Measurements from ENCODE around the gene IRF2.
"Not testable (repeated sequence)": the region's sequence is repeated elsewhere in the genome, so short reads cannot be mapped to it uniquely, and the experiment has no call there.

The IRF2 gene

DNA sequence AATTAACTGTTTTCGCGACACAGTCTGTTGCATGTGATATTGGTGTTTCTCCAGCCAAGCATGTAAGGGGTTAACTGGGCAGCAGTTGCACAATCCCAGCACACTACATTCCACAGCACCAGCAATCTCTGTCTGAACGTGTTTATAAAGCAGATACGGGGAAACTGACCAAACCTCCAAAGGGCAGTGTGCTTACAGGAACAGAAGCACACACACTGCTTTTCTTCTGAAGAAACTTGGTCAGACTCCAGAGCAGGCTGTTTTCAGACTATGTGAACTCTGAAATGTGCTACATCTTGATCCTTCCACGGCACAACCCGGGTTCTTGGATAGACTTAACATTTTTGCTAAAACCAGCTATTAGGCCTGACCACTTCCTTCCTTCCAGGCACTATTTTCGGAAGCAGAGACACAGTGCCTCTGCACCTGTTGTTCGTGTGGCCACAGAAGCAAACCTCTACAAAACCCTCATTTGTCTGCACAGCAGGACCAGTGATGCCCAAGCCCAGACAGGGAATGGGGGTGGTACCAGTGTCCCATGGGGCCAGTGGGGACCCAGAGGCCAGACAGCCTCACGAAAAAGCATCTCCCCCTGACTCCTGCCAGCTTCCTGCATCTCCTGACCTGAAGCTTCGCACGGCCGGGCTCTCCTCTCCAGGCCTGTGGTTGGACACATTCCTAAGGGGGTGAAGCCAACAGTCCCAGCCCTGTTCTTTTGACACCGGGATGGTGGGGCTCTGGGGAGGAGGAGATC is 90.1 kb downstream of the IRF2 start:
- TF ChIP-seq, protein P1, sequence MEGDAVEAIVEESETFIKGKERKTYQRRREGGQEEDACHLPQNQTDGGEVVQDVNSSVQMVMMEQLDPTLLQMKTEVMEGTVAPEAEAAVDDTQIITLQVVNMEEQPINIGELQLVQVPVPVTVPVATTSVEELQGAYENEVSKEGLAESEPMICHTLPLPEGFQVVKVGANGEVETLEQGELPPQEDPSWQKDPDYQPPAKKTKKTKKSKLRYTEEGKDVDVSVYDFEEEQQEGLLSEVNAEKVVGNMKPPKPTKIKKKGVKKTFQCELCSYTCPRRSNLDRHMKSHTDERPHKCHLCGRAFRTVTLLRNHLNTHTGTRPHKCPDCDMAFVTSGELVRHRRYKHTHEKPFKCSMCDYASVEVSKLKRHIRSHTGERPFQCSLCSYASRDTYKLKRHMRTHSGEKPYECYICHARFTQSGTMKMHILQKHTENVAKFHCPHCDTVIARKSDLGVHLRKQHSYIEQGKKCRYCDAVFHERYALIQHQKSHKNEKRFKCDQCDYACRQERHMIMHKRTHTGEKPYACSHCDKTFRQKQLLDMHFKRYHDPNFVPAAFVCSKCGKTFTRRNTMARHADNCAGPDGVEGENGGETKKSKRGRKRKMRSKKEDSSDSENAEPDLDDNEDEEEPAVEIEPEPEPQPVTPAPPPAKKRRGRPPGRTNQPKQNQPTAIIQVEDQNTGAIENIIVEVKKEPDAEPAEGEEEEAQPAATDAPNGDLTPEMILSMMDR (IDR thresholded peaks at IDR 0.05; ENCODE audit: low read depth, low read length): no peak
- H3K4me3 ChIP-seq (ENCODE audit: low read depth, low read length): peak overlapping the region; percentile 51

DNA sequence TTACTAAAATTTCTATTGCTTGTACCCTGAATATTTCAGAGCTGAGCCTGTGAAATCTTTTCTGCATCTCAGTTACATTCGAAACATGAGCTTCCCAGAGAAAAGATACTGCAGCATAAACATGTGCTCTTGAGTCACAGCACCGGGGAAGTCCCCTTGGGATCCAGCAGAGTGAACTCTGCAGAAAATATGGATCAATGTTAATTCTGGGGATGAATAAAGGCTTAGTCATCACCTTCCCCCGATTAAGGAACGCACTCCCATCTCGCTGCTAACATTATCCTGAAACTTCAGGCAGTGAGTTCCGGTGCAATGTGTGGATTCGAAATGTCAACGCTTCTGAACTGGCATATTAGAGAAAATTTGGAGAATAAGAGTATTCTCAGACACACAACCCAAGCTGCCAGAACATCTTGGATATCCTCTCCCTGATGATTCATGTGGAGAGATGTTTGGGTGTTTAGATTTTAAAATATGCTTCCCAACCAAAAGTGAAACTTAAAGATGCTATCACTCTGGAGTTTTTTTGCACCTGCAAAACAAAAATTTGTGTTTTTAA is 90.8 kb downstream of the IRF2 start:
- peak overlapping the region; percentile 51 for H3K4me3 ChIP-seq (ENCODE audit: low read depth, low read length)
- TF ChIP-seq, protein P1 (IDR thresholded peaks at IDR 0.05; ENCODE audit: low read depth, low read length): no peak

- H3K4me3 ChIP-seq (ENCODE audit: low read depth, low read length): no peak overlapping the region
- TF ChIP-seq, protein P1 (IDR thresholded peaks at IDR 0.05; ENCODE audit: low read depth, low read length): no peak
Measured at GRCh38 chr4:184382189-184382846, 92.0 kb downstream of the IRF2 start.

- no peak overlapping the region for H3K4me3 ChIP-seq (ENCODE audit: low read depth, low read length)
- TF ChIP-seq, protein P1 (IDR thresholded peaks at IDR 0.05; ENCODE audit: low read depth, low read length): no peak
Measured at GRCh38 chr4:184380707-184381106, 93.6 kb downstream of the IRF2 start.

DNA sequence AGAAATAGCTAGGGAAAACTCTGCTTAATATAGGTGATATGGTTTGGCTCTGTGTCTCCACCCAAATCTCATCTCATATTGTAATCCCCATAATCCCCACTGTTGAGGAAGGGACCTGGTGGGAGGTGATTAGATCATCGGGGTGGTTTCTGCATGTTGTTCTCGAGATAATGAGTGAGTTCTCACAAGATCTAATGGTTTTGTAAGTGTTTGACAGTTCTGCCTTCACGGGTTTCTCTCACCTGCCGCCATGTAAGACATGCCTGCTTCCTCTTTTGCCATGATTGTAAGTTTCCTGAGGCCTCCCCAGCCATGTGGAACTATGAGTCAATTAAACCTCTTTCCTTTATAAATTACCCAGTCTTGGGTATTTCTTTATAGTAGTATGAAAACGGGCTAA is 94.1 kb downstream of the IRF2 start:
- not testable (repeated sequence) for H3K4me3 ChIP-seq (ENCODE audit: low read depth, low read length)

- TF ChIP-seq, protein P1 (IDR thresholded peaks at IDR 0.05; ENCODE audit: low read depth, low read length): no peak
- no peak overlapping the region for H3K4me3 ChIP-seq (ENCODE audit: low read depth, low read length)
Measured at GRCh38 chr4:184376923-184377322, 97.4 kb downstream of the IRF2 start.

DNA sequence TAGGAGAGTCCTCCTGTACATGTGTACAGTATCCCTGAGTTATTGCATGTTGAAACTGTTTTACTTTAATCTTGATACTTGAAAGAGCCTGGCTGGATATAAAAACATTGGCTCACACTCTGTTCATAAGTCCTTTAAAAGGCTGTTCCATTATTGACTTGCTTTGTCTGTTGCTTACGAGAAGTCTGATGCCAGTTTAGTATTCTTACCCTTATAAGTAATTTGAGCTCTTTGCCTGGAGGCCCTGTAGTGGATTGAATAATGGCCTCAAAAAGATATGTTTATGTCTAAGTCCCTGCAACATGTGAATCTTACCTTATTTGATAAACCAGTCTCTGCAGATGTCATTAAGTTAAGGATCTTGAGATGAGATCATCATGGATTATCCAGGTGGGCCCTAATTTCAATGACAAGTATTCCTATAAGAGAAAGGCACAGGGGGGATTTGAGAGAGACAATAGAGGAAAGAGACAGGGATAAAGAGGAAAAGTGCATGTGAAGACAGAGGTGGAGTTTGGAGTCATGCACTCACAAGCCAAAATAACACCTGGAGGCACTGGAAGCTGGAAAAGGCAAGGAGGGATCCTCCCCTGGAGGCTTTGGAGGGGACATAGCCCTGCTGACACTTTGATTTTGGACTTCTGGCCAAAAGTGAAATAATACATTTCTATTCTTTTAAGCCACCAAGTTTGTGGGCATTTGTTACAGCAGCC is 98.1 kb downstream of the IRF2 start:
- TF ChIP-seq, protein P1 (IDR thresholded peaks at IDR 0.05; ENCODE audit: low read depth, low read length): no peak
- H3K4me3 ChIP-seq (ENCODE audit: low read depth, low read length): no peak overlapping the region

DNA sequence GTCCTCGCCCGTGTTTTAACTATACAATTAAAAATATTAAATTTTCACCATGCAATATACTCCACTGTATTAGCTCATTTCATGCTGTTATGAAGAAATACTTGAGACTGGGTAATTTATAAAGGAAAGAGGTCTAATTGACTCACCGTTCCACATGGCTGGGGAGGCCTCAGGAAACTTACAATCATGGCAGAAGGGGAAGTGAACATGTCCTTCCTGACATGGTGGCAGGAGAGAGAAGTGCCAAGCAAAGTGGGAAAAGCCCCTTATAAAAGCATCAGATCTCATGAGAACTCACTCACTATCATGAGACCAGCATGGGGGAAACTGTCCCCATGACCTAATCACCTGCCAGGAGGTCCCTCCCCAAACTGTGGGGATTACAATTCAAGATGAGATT is 98.7 kb downstream of the IRF2 start:
- H3K4me3 ChIP-seq (ENCODE audit: low read depth, low read length): not testable (repeated sequence)

Data from WI38 (cell line).